Esophagus muscularis mucosa (tissue), 3 donors: ENCODE results near the gene ECEL1.

Experiments
- POLR2A ChIP-seq: fragments of 450-650 bp; IDR thresholded peaks from one replicate; pipeline ENCODE4 v1.6.1; 2017; ENCODE audit warnings: antibody characterized with exemption, moderate library complexity, mild to moderate bottlenecking, low read depth
- POLR2AphosphoS5 ChIP-seq, 2 donors: sonication (generic); formaldehyde crosslinking; IDR thresholded peaks; one replicate each; pipeline ENCODE4 v1.6.1; 2017; ENCODE audit warnings: antibody characterized with exemption in 2 of 2
- TF ChIP-seq, protein P1 (sequence below), 3 experiments: fragments of 200-600 bp in 2 of 3; fragments of 450-650 bp in 1 of 3; sonication (generic) in 2 of 3; IDR thresholded peaks; one replicate each; pipeline ENCODE4 v1.5.1; 2017 to 2019; ENCODE audit warnings: antibody characterized with exemption in 3 of 3, mild to moderate bottlenecking in 2 of 3, moderate library complexity in 1 of 3

DNA sequence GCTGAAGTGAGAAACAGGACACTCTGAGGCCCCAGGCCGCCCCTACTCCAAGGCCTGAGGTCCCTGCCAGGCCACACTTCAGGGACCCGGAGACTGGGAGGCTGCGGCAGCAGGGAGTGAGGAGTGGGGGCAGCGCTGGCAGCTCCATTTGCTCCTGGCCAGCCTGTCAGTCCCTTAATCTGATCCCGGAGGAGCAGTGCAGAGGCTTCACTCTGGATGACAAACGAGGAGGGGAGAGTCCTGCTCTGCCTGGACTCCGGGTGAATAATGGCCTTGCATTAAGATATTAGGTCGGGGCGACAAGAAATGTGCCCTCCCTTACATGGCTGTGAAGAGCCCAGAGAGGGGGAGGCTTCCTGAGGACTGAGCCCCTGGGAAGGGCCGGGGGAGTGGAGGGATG, 18.2 kb upstream of the ECEL1 start:
- TF ChIP-seq, protein P1, sequence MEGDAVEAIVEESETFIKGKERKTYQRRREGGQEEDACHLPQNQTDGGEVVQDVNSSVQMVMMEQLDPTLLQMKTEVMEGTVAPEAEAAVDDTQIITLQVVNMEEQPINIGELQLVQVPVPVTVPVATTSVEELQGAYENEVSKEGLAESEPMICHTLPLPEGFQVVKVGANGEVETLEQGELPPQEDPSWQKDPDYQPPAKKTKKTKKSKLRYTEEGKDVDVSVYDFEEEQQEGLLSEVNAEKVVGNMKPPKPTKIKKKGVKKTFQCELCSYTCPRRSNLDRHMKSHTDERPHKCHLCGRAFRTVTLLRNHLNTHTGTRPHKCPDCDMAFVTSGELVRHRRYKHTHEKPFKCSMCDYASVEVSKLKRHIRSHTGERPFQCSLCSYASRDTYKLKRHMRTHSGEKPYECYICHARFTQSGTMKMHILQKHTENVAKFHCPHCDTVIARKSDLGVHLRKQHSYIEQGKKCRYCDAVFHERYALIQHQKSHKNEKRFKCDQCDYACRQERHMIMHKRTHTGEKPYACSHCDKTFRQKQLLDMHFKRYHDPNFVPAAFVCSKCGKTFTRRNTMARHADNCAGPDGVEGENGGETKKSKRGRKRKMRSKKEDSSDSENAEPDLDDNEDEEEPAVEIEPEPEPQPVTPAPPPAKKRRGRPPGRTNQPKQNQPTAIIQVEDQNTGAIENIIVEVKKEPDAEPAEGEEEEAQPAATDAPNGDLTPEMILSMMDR (IDR thresholded peaks at IDR 0.05) = no peak
- TF ChIP-seq POLR2AphosphoS5 (IDR thresholded peaks at IDR 0.05) = no peak
- TF ChIP-seq POLR2A = no peak
